Measurements from ENCODE around the gene SLC41A2.
"Not testable (repeated sequence)": the region's sequence is repeated elsewhere in the genome, so short reads cannot be mapped to it uniquely, and the experiment has no call there.

DNA sequence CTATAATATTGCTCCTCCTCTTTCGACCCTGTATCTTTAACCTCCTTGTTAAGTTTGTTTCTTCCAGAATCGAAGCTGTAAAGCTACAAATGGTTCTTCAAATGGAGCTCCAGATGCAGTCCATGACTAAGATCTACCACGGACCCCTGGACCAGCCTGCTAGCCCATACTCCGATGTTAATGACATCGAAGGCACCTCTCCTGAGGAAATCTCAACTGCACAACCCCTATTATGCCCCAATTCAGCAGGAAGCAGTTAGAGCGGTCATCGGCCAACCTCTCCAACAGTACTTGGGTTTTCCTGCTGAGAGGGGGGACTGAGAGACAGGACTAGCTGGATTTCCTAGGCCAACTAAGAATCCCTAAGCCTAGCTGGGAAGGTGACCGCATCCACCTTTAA lies 14.7 kb downstream of the SLC41A2 start:
- TF ChIP-seq CTCF, POLR2A (IDR thresholded peaks at IDR 0.05): not testable (repeated sequence)
